ENCODE measurements around the gene BIK.
A peak's percentile ranks its signal among the peaks of the same experiment; 100 is the strongest.
"Not testable (repeated sequence)": the region's sequence is repeated elsewhere in the genome, so short reads cannot be mapped to it uniquely, and the experiment has no call there.

BIK gene

GRCh38 chr22:43142880-43143562, 32.5 kb downstream of the BIK start, which contains the start of gene MCAT:
Gene MCAT, minus strand, starts transcription at chr22:43143398. Its CDS starts 50 bp downstream, at chr22:43143348.
- DNase-seq: peak; percentile 78

- DNase-seq: no peak
Measured at GRCh38 chr22:43144949-43145348, 34.4 kb downstream of the BIK start.

- DNase-seq: not testable (repeated sequence)
Measured at GRCh38 chr22:43145371-43145770, 34.8 kb downstream of the BIK start.

GRCh38 chr22:43146332-43146731, 35.8 kb downstream of the BIK start:
- peak; percentile 47 for DNase-seq

GRCh38 chr22:43147821-43148220, 37.3 kb downstream of the BIK start:
- DNase-seq: no peak

- DNase-seq: peak; percentile 42
Measured at GRCh38 chr22:43148581-43148980, 38.0 kb downstream of the BIK start.

GRCh38 chr22:43150731-43151206, 40.2 kb downstream of the BIK start:
- DNase-seq: no peak

- peak; percentile 57 for DNase-seq
Measured at GRCh38 chr22:43151251-43152002, 40.9 kb downstream of the BIK start, which contains the start of gene TSPO. Gene TSPO, plus strand, starts transcription at chr22:43151559. Its CDS starts 7,680 bp downstream, at chr22:43159239.

- no peak for DNase-seq
Measured at GRCh38 chr22:43152003-43152356, 41.4 kb downstream of the BIK start.

- peak; percentile 54 for DNase-seq
Measured at GRCh38 chr22:43152357-43153071, 42.0 kb downstream of the BIK start.

- DNase-seq: no peak
Measured at GRCh38 chr22:43153899-43154298, 43.3 kb downstream of the BIK start.

- peak; percentile 68 for DNase-seq
Measured at GRCh38 chr22:43154887-43155536, 44.5 kb downstream of the BIK start.

GRCh38 chr22:43155789-43156188, 45.2 kb downstream of the BIK start:
- DNase-seq: no peak

GRCh38 chr22:43156413-43156812, 45.9 kb downstream of the BIK start:
- DNase-seq: no peak

- no peak for DNase-seq
Measured at GRCh38 chr22:43157874-43158546, 47.5 kb downstream of the BIK start.

GRCh38 chr22:43158778-43159483, 48.4 kb downstream of the BIK start:
- DNase-seq: no peak

- no peak for DNase-seq
Measured at GRCh38 chr22:43159484-43160178, 49.1 kb downstream of the BIK start.

GRCh38 chr22:43160497-43161126, 50.1 kb downstream of the BIK start:
- DNase-seq: no peak

- no peak for DNase-seq
Measured at GRCh38 chr22:43162412-43163150, 52.0 kb downstream of the BIK start.

Measured in CD4-positive, alpha-beta T cell treated with Interleukin-15 for 1 hour (primary cell).